Measurements from ENCODE around the gene GRB10. TPM values are rescaled to one million over a fixed set of nuclear protein-coding genes. Genes with fewer than 3 reads are reported as not detected.
"Not testable (repeated sequence)": the region's sequence is repeated elsewhere in the genome, so short reads cannot be mapped to it uniquely, and the experiment has no call there.

GRB10 gene
- total RNA-seq, 2 experiments from 2014 or later = 8.4 to 9.9 TPM

- H3K4me1 Mint-ChIP-seq (ENCODE audit: low read depth); H3K27ac Mint-ChIP-seq; H3K27me3 Mint-ChIP-seq; POLR2A ChIA-PET; DNase-seq; H3K4me3 Mint-ChIP-seq; CTCF ChIA-PET; intact Hi-C loops (cut with micrococcal nuclease); H3K36me3 Mint-ChIP-seq: not testable (repeated sequence)
- H3K9me3 Mint-ChIP-seq = peaks cover 24% of the 10 kb centered on the region
These were observed 204.6 kb downstream of the GRB10 start for GRCh38 chr7:50578105-50578504.

- Mint-ChIP-seq H3K4me3 (no peak overlapping the region), H3K27me3 (peaks cover 5% of the 10 kb centered on the region), H3K4me1 (ENCODE audit: low read depth) (no peaks in the 10 kb centered on the region), H3K27ac (no peak overlapping the region), H3K36me3 (peaks cover 2% of the 10 kb centered on the region), H3K9me3 (peaks cover 18% of the 10 kb centered on the region)
- POLR2A ChIA-PET = no interaction called here
- intact Hi-C loops (cut with micrococcal nuclease) = no loop called here
- no peak for DNase-seq
- CTCF ChIA-PET = no interaction called here
These were observed 205.1 kb downstream of the GRB10 start for GRCh38 chr7:50577569-50577968.

GRCh38 chr7:50576388-50576787, 206.3 kb downstream of the GRB10 start:
- peaks cover 17% of the 10 kb centered on the region for H3K9me3 Mint-ChIP-seq
- H3K4me3 Mint-ChIP-seq; H3K27ac Mint-ChIP-seq; DNase-seq; H3K36me3 Mint-ChIP-seq; H3K27me3 Mint-ChIP-seq; H3K4me1 Mint-ChIP-seq (ENCODE audit: low read depth); POLR2A ChIA-PET; CTCF ChIA-PET; intact Hi-C loops (cut with micrococcal nuclease): not testable (repeated sequence)

- Mint-ChIP-seq H3K36me3 (no peaks in the 10 kb centered on the region), H3K4me3 (no peak overlapping the region), H3K27me3 (peaks cover 17% of the 10 kb centered on the region), H3K4me1 (ENCODE audit: low read depth) (no peaks in the 10 kb centered on the region), H3K27ac (no peak overlapping the region), H3K9me3 (peaks cover 14% of the 10 kb centered on the region)
- ChIA-PET CTCF (no interaction called here), POLR2A (no interaction called here)
- intact Hi-C loops (cut with micrococcal nuclease) = no loop called here
- no peak for DNase-seq
These were observed 214.9 kb downstream of the GRB10 start for GRCh38 chr7:50567715-50568261.

- ChIA-PET CTCF (no interaction called here), POLR2A (no interaction called here)
- no peak for DNase-seq
- Mint-ChIP-seq H3K36me3 (no peaks in the 10 kb centered on the region), H3K27ac (no peak overlapping the region), H3K4me3 (no peak overlapping the region), H3K4me1 (ENCODE audit: low read depth) (no peaks in the 10 kb centered on the region), H3K27me3 (peaks cover 17% of the 10 kb centered on the region), H3K9me3 (peaks cover 9% of the 10 kb centered on the region)
- intact Hi-C loops (cut with micrococcal nuclease) = no loop called here
These were observed 216.7 kb downstream of the GRB10 start for GRCh38 chr7:50565977-50566376.

GRCh38 chr7:50565559-50565916, 217.2 kb downstream of the GRB10 start:
- no peak for DNase-seq
- H3K27ac Mint-ChIP-seq = no peak overlapping the region
- intact Hi-C loops (cut with micrococcal nuclease) = no loop called here
- H3K4me1 Mint-ChIP-seq (ENCODE audit: low read depth) = no peaks in the 10 kb centered on the region
- H3K9me3 Mint-ChIP-seq = peaks cover 7% of the 10 kb centered on the region
- peaks cover 17% of the 10 kb centered on the region for H3K27me3 Mint-ChIP-seq
- ChIA-PET POLR2A (no interaction called here), CTCF (no interaction called here)
- no peak overlapping the region for H3K4me3 Mint-ChIP-seq
- no peaks in the 10 kb centered on the region for H3K36me3 Mint-ChIP-seq

GRCh38 chr7:50564640-50565558, 217.8 kb downstream of the GRB10 start, which contains the start of gene DDC:
DDC (minus strand) TSS chr7:50565405; CDS start chr7:50544085, 21,320 bp downstream.
- Mint-ChIP-seq H3K4me3 (no peak within 1 kb of the TSS), H3K4me1 (ENCODE audit: low read depth) (no peaks in the 10 kb centered on the region), H3K36me3 (no peaks in the 10 kb centered on the region), H3K9me3 (peaks cover under 1% of the 10 kb centered on the region), H3K27ac (no peak within 1 kb of the TSS), H3K27me3 (peaks cover 17% of the 10 kb centered on the region)
- CTCF ChIA-PET = no interaction called here
- DNase-seq = no peak
- POLR2A ChIA-PET = no interaction called here
- intact Hi-C loops (cut with micrococcal nuclease) = no loop called here

- no peaks in the 10 kb centered on the region for H3K36me3 Mint-ChIP-seq
- intact Hi-C loops (cut with micrococcal nuclease) = no loop called here
- H3K4me3 Mint-ChIP-seq = no peak overlapping the region
- ChIA-PET CTCF (no interaction called here), POLR2A (no interaction called here)
- no peaks in the 10 kb centered on the region for H3K4me1 Mint-ChIP-seq (ENCODE audit: low read depth)
- H3K27ac Mint-ChIP-seq = no peak overlapping the region
- no peak for DNase-seq
- H3K27me3 Mint-ChIP-seq = peaks cover 17% of the 10 kb centered on the region
- no peaks in the 10 kb centered on the region for H3K9me3 Mint-ChIP-seq
These were observed 218.5 kb downstream of the GRB10 start for GRCh38 chr7:50564171-50564570.

- DNase-seq = no peak
- no peaks in the 10 kb centered on the region for H3K36me3 Mint-ChIP-seq
- H3K27me3 Mint-ChIP-seq = peaks cover 26% of the 10 kb centered on the region
- POLR2A ChIA-PET = no interaction called here
- no peaks in the 10 kb centered on the region for H3K4me1 Mint-ChIP-seq (ENCODE audit: low read depth)
- H3K9me3 Mint-ChIP-seq = no peaks in the 10 kb centered on the region
- H3K4me3 Mint-ChIP-seq = no peak overlapping the region
- CTCF ChIA-PET = interaction anchor here (0.7 to 1.6 kb wide), 3 partner anchors 468 to 599 kb away, joined by 3 to 7 read pairs (median 3); no protein-coding TSS in a partner anchor
- H3K27ac Mint-ChIP-seq = no peak overlapping the region
- intact Hi-C loops (cut with micrococcal nuclease) = no loop called here
These were observed 220.6 kb downstream of the GRB10 start for GRCh38 chr7:50562136-50562535.

- CTCF ChIA-PET = no interaction called here
- intact Hi-C loops (cut with micrococcal nuclease) = no loop called here
- H3K27me3 Mint-ChIP-seq = peaks cover 24% of the 10 kb centered on the region
These were observed 221.8 kb downstream of the GRB10 start for GRCh38 chr7:50560865-50561351.

GRCh38 chr7:50559881-50560280, 222.8 kb downstream of the GRB10 start:
- H3K4me1 Mint-ChIP-seq (ENCODE audit: low read depth) = no peaks in the 10 kb centered on the region
- DNase-seq = no peak
- intact Hi-C loops (cut with micrococcal nuclease) = no loop called here
- CTCF ChIA-PET = no interaction called here
- H3K9me3 Mint-ChIP-seq = no peaks in the 10 kb centered on the region
- H3K27ac Mint-ChIP-seq = no peak overlapping the region
- H3K27me3 Mint-ChIP-seq = peaks cover 20% of the 10 kb centered on the region
- no peak overlapping the region for H3K4me3 Mint-ChIP-seq
- no peaks in the 10 kb centered on the region for H3K36me3 Mint-ChIP-seq
- POLR2A ChIA-PET = no interaction called here

More at GRCh38 chr7:50560865-50561351, 221.8 kb downstream of the GRB10 start:
- no peaks in the 10 kb centered on the region for H3K4me1 Mint-ChIP-seq (ENCODE audit: low read depth)
- no peak overlapping the region for H3K27ac Mint-ChIP-seq
- DNase-seq = no peak
- no peaks in the 10 kb centered on the region for H3K9me3 Mint-ChIP-seq
- no peak overlapping the region for H3K4me3 Mint-ChIP-seq
- no peaks in the 10 kb centered on the region for H3K36me3 Mint-ChIP-seq
- POLR2A ChIA-PET = no interaction called here

- Mint-ChIP-seq H3K4me1 (ENCODE audit: low read depth) (no peaks in the 10 kb centered on the region), H3K4me3 (no peak overlapping the region), H3K27ac (no peak overlapping the region), H3K36me3 (no peaks in the 10 kb centered on the region), H3K9me3 (no peaks in the 10 kb centered on the region), H3K27me3 (peaks cover 14% of the 10 kb centered on the region)
- intact Hi-C loops (cut with micrococcal nuclease) = no loop called here
- ChIA-PET POLR2A (no interaction called here), CTCF (no interaction called here)
- DNase-seq = no peak
These were observed 224.2 kb downstream of the GRB10 start for GRCh38 chr7:50558294-50559053.
